H1 (cell line): ENCODE data around the gene FBXO45. TPM values are rescaled to one million over a fixed set of nuclear protein-coding genes. Genes with fewer than 3 reads are reported as not detected.

Source experiments
- CTCF ChIA-PET: fragments of 300-600 bp; sonication (Branson Sonifier 250); formaldehyde crosslinking; loops from one replicate; lab custom pipeline; 2021; ENCODE audit not compliant: partially characterized antibody; lab: Charles Lee
- POLR2A ChIA-PET: fragments of 300-600 bp; sonication (Branson Sonifier 250); formaldehyde crosslinking; loops from one replicate; lab custom pipeline; 2021; ENCODE audit warnings: inconsistent platforms; ENCODE audit not compliant: partially characterized antibody; lab: Charles Lee
- DNase-seq, 2 experiments: peaks; one replicate each; pipeline versions ENCODE4 v3.0.0 to v3.0.0-alpha.2; 2010 to 2022; ENCODE audit warnings: low spot score in 2 of 2, low read depth in 1 of 2, mixed read lengths in 1 of 2
- FAIRE-seq: peaks from 2 replicates; lab custom pipeline; 2011; peaks lifted over from hg19 to GRCh38; lab: Jason Lieb, UNC
- H2AFZ ChIP-seq: 2 replicates; pipeline ENCODE4 v1.8.1; 2012; ENCODE audit warnings: low read length, inconsistent platforms
- H2AK5ac ChIP-seq: 2 replicates; pipeline ENCODE4 v1.6.1; 2013; ENCODE audit warnings: low read depth, low read length
- H2BK120ac ChIP-seq: replicated peaks from 2 replicates; pipeline ENCODE3; 2013; ENCODE audit warnings: low read depth, low read length, inconsistent platforms
- H2BK12ac ChIP-seq: 2 replicates; pipeline ENCODE4 v1.6.1; 2013; ENCODE audit warnings: low read depth, low read length
- H2BK15ac ChIP-seq: 2 replicates; pipeline ENCODE4 v1.6.1; 2013; ENCODE audit warnings: low read length
- H2BK20ac ChIP-seq: 2 replicates; pipeline ENCODE4 v1.6.1; 2013; ENCODE audit warnings: low read length
- H2BK5ac ChIP-seq: 2 replicates; pipeline ENCODE4 v1.6.1; 2013; ENCODE audit warnings: low read depth, low read length
- H3K14ac ChIP-seq: 2 replicates; pipeline ENCODE4 v1.6.1; 2013; ENCODE audit warnings: inconsistent platforms; ENCODE audit not compliant: insufficient read length
- H3K18ac ChIP-seq: 2 replicates; pipeline ENCODE4 v1.6.1; 2013; ENCODE audit warnings: low read length; ENCODE audit errors: extremely low read depth
- H3K23ac ChIP-seq: 2 replicates; pipeline ENCODE4 v1.6.1; 2013; ENCODE audit warnings: inconsistent platforms; ENCODE audit not compliant: insufficient read length
- H3K23me2 ChIP-seq: 2 replicates; pipeline ENCODE4 v1.6.1; 2013; ENCODE audit warnings: low read depth, low read length
- H3K27ac ChIP-seq: 2 replicates; pipeline ENCODE4 v1.6.1; 2011; ENCODE audit warnings: low read depth, low read length, inconsistent platforms
- H3K27me3 ChIP-seq, 4 experiments: replicated peaks in 1 of 4; 1 replicate in 1 of 4; 2 replicates in 3 of 4; pipeline versions ENCODE4 v1.6.1 to v1.8.1; 2011 to 2013; ENCODE audit warnings: low read length in 3 of 4, mild to moderate bottlenecking in 3 of 4, inconsistent platforms in 2 of 4, mixed read lengths in 2 of 4, moderate library complexity in 1 of 4; ENCODE audit not compliant: control insufficient read depth in 3 of 4, insufficient read depth in 3 of 4; ENCODE audit errors: extremely low read depth in 1 of 4
- H3K36me3 ChIP-seq, 4 experiments: 2 replicates each; pipeline versions ENCODE4 v1.6.1 to v1.8.1; 2011 to 2013; ENCODE audit warnings: mild to moderate bottlenecking in 4 of 4, low read length in 3 of 4, moderate library complexity in 2 of 4, control low read depth in 1 of 4, inconsistent platforms in 1 of 4; ENCODE audit not compliant: insufficient read depth in 4 of 4, control insufficient read depth in 2 of 4
- H3K4ac ChIP-seq: replicated peaks from 2 replicates; pipeline ENCODE3; 2013; ENCODE audit warnings: low read length, low read depth, mixed read lengths, inconsistent platforms; ENCODE audit not compliant: insufficient read length
- H3K4me1 ChIP-seq, 4 experiments: replicated peaks in 1 of 4; 1 replicate in 1 of 4; 2 replicates in 3 of 4; pipeline versions ENCODE4 v1.6.1 to v1.8.1; 2011 to 2013; ENCODE audit warnings: low read length in 3 of 4, inconsistent platforms in 2 of 4, mixed read lengths in 1 of 4; ENCODE audit not compliant: insufficient read depth in 4 of 4, control insufficient read depth in 3 of 4
- H3K4me2 ChIP-seq, 2 experiments: 2 replicates each; pipeline versions ENCODE4 v1.6.1 to v1.8.1; 2011 to 2013; ENCODE audit warnings: low read depth in 2 of 2, low read length in 2 of 2, control low read depth in 1 of 2, inconsistent platforms in 1 of 2, mild to moderate bottlenecking in 1 of 2; ENCODE audit not compliant: insufficient read depth in 1 of 2
- H3K4me3 ChIP-seq, 4 experiments: fragments of 200-600, 300-600 bp in 1 of 4; sonication (generic), shearing (Covaris generic), sonication (Bioruptor Twin) in 1 of 4; 2 replicates each; pipeline versions ENCODE4 v1.5.1 to v1.8.1; 2011 to 2016; ENCODE audit warnings: low read length in 4 of 4, low read depth in 3 of 4, control low read depth in 2 of 4, inconsistent platforms in 2 of 4, mild to moderate bottlenecking in 2 of 4, mixed read lengths in 1 of 4, moderate library complexity in 1 of 4; ENCODE audit not compliant: insufficient read depth in 2 of 4; ENCODE audit errors: extremely low read depth in 1 of 4
- H3K56ac ChIP-seq: replicated peaks from 2 replicates; pipeline ENCODE3; 2013; ENCODE audit warnings: low read depth, mild to moderate bottlenecking, mixed read lengths, low read length, inconsistent platforms; ENCODE audit not compliant: insufficient read length
- H3K79me1 ChIP-seq: 2 replicates; pipeline ENCODE4 v1.6.1; 2013; ENCODE audit warnings: low read depth, low read length, control low read depth
- H3K79me2 ChIP-seq, 2 experiments: 2 replicates each; pipeline versions ENCODE4 v1.6.1 to v1.8.1; 2012 to 2013; ENCODE audit warnings: low read length in 2 of 2, mild to moderate bottlenecking in 2 of 2, inconsistent platforms in 1 of 2; ENCODE audit not compliant: insufficient read depth in 2 of 2, control insufficient read depth in 1 of 2
- H3K9ac ChIP-seq, 4 experiments: replicated peaks in 1 of 4; 1 replicate in 1 of 4; 2 replicates in 3 of 4; pipeline versions ENCODE4 v1.6.1 to v1.8.1; 2011 to 2013; ENCODE audit warnings: low read depth in 3 of 4, low read length in 3 of 4, control low read depth in 2 of 4, mild to moderate bottlenecking in 2 of 4, moderate library complexity in 2 of 4, inconsistent platforms in 1 of 4; ENCODE audit errors: extremely low read depth in 1 of 4
- H3K9me3 ChIP-seq, 2 experiments: 2 replicates each; pipeline versions ENCODE4 v1.6.1 to v1.8.1; 2012 to 2013; ENCODE audit warnings: mild to moderate bottlenecking in 2 of 2, moderate library complexity in 2 of 2, control low read depth in 1 of 2, inconsistent platforms in 1 of 2, low read depth in 1 of 2, low read length in 1 of 2, mixed read lengths in 1 of 2; ENCODE audit not compliant: insufficient read depth in 2 of 2
- H4K20me1 ChIP-seq, 2 experiments: replicated peaks in 1 of 2; 2 replicates each; pipeline versions ENCODE3 to v1.8.1; 2011 to 2013; ENCODE audit warnings: inconsistent platforms in 2 of 2, low read length in 2 of 2, mild to moderate bottlenecking in 1 of 2; ENCODE audit not compliant: insufficient read depth in 2 of 2, control insufficient read depth in 1 of 2
- H4K5ac ChIP-seq: 2 replicates; pipeline ENCODE4 v1.6.1; 2013; ENCODE audit warnings: low read length, low read depth, mixed read lengths, inconsistent platforms; ENCODE audit not compliant: insufficient read length
- H4K8ac ChIP-seq: 2 replicates; pipeline ENCODE4 v1.8.0; 2013; ENCODE audit warnings: mild to moderate bottlenecking, moderate library complexity, low read length, inconsistent platforms; ENCODE audit not compliant: insufficient read depth; ENCODE audit errors: extremely low read depth
- H4K91ac ChIP-seq: replicated peaks from 2 replicates; pipeline ENCODE3; 2013; ENCODE audit warnings: low read length, mixed read lengths, inconsistent platforms; ENCODE audit not compliant: insufficient read length
- BRCA1 ChIP-seq: IDR thresholded peaks from 2 replicates; pipeline ENCODE4 v1.6.1; 2012; ENCODE audit warnings: low read depth, low read length, improper control_type of control experiment
- CHD2 ChIP-seq: IDR thresholded peaks from 2 replicates; pipeline ENCODE4 v1.6.1; 2012; ENCODE audit warnings: low read length, improper control_type of control experiment
- JUND ChIP-seq: IDR thresholded peaks from 2 replicates; pipeline ENCODE4 v1.6.1; 2011; ENCODE audit warnings: mild to moderate bottlenecking, improper control_type of control experiment, low read length
- KDM4A ChIP-seq: IDR thresholded peaks from one replicate; pipeline ENCODE4 v1.7.1; 2012; ENCODE audit warnings: low read depth, mild to moderate bottlenecking, moderate library complexity, low read length, inconsistent platforms; ENCODE audit not compliant: severe bottlenecking
- NRF1 ChIP-seq: IDR thresholded peaks from 2 replicates; pipeline ENCODE4 v1.6.1; 2011; ENCODE audit warnings: mild to moderate bottlenecking, low read depth, low read length, improper control_type of control experiment
- RAD21 ChIP-seq, 2 experiments: IDR thresholded peaks in 1 of 2; conservative IDR thresholded peaks in 1 of 2; 2 replicates each; pipeline ENCODE4 v1.6.1; 2011; ENCODE audit warnings: low read depth in 2 of 2, low read length in 2 of 2, improper control_type of control experiment in 1 of 2, inconsistent platforms in 1 of 2, mild to moderate bottlenecking in 1 of 2, moderate library complexity in 1 of 2
- SAP30 ChIP-seq: fragments of 300-600 bp; sonication (generic); IDR thresholded peaks from 2 replicates; pipeline ENCODE4 v1.7.1; 2012; ENCODE audit warnings: low read length, moderate library complexity, mild to moderate bottlenecking, inconsistent platforms; ENCODE audit not compliant: insufficient read depth, insufficient replicate concordance
- SP4 ChIP-seq: IDR thresholded peaks from 2 replicates; pipeline ENCODE4 v1.6.1; 2012; ENCODE audit warnings: low read length, inconsistent platforms
- SUZ12 ChIP-seq: fragments of 200-600 bp; sonication (generic); IDR thresholded peaks from 2 replicates; pipeline ENCODE4 v1.6.1; 2012; ENCODE audit warnings: mild to moderate bottlenecking, inconsistent platforms, low read length, moderate library complexity, mixed read lengths
- TAF1 ChIP-seq: IDR thresholded peaks from 2 replicates; pipeline ENCODE4 v1.6.1; 2011; ENCODE audit warnings: mild to moderate bottlenecking, low read depth, low read length
- TAF7 ChIP-seq: optimal IDR thresholded peaks from 2 replicates; pipeline ENCODE3; 2011; ENCODE audit warnings: low read depth, mild to moderate bottlenecking, inconsistent platforms, low read length, moderate library complexity, borderline replicate concordance
- USF2 ChIP-seq: IDR thresholded peaks from 2 replicates; pipeline ENCODE4 v1.6.1; 2011; ENCODE audit warnings: low read length, improper control_type of control experiment
- whole genome bisulfite sequencing, 2 experiments: shearing (Covaris generic) in 1 of 2; methylation state at CpG; one replicate each; pipeline versions ENCODE4 v1.1.6 to v1.1.7; 2013 to 2015; ENCODE audit warnings: low lambda C conversion rate in 2 of 2, mixed read lengths in 2 of 2, inconsistent platforms in 1 of 2, low coverage in 1 of 2, missing lambda C conversion rate in 1 of 2; ENCODE audit not compliant: insufficient replicate concordance in 2 of 2, insufficient coverage in 1 of 2, insufficient read length in 1 of 2; ENCODE audit errors: extremely low coverage in 1 of 2, missing lambda C conversion rate in 1 of 2; 5-methylcytosine and 5-hydroxymethylcytosine counted together
- polyA plus RNA-seq, 7 experiments: library from polyadenylated mRNA; depleted of rRNA in 3 of 7; stranded (reverse) in 5 of 7; unstranded in 2 of 7; fragments of >200 nt in 5 of 7; fragments of 200-250 nt in 2 of 7; gene quantifications; 1 replicate in 5 of 7; 2 replicates in 1 of 7; 4 replicates in 1 of 7; pipeline versions ENCODE4 v1.2.1 to v1.2.3, GENCODE V29; 2011 to 2013; ENCODE audit warnings: missing spikeins in 2 of 7, mixed read lengths in 2 of 7
- total RNA-seq: library from RNA; stranded (reverse); fragmentation: NEBNext Ultra II Directional; extraction: Animal tissue kit (Norgen Biotek cat#: 25700); gene quantifications from 2 replicates; pipeline ENCODE4 v1.2.1, GENCODE V29; 2021

Gene FBXO45
- total and polyA plus RNA-seq, 2 of the 8 experiments (the other 6 are each of a cell fraction or from before 2014, with no cell fraction given): 5.2 to 19.4 TPM

DNA sequence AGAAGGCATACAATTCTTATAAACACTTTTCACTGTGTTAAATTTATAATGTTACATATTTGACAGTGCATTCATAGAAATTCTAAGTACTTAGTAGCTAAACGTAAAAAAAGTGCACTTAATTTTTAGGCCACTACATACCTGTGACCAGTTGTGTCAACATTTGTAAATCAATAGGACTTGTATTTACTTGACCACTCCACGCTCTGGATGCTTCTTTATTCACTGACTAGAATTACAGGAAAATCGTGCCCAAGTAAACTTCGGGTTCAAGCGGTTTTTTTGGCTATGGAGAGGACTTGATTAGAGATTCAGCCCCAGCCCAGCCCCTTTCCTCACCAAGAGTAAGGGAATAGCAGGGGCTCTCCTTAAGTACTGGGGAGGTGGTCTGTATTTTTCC is 21.9 kb upstream of the FBXO45 start:
- FAIRE-seq: no peak
- no peak for TF ChIP-seq BRCA1
- no peak for TF ChIP-seq KDM4A
- TF ChIP-seq SAP30: no peak
- TF ChIP-seq RAD21 (IDR thresholded peaks at IDR 0.05 in 1 of 2, conservative IDR thresholded peaks at IDR 0.05 in 1 of 2; ENCODE audit: low read depth in 2 of 2, low read length in 2 of 2): no peak
- TF ChIP-seq TAF1: no peak
- no peak for TF ChIP-seq CHD2
- no peak for TF ChIP-seq NRF1
- TF ChIP-seq SUZ12: no peak
- TF ChIP-seq SP4: no peak
- no peak for TF ChIP-seq TAF7
- no peak for TF ChIP-seq JUND
- no peak for TF ChIP-seq USF2

More for the DNA sequence above, 21.9 kb upstream of the FBXO45 start:
- Histone ChIP-seq H2BK12ac (no peak overlapping the region), H3K23ac (no peak overlapping the region), H4K8ac (no peak overlapping the region), H3K14ac (no peak overlapping the region), H2BK120ac (no peak overlapping the region), H4K91ac (no peak overlapping the region), H3K23me2 (no peaks in the 10 kb centered on the region), H4K20me1 (no peaks in the 10 kb centered on the region), H3K4me1 (no peaks in the 10 kb centered on the region), H3K4me2 (no peak overlapping the region), H3K9ac (no peak overlapping the region), H3K4ac (no peak overlapping the region), H3K18ac (no peak overlapping the region), H2AFZ (no peak overlapping the region), H4K5ac (no peak overlapping the region), H3K79me1 (no peaks in the 10 kb centered on the region), H3K4me3 (no peak overlapping the region), H2AK5ac (no peak overlapping the region), H3K27me3 (peaks cover 0 to 2% (median 0%) of the 10 kb centered on the region in 4 experiments; a peak in 1 of 7 replicates), H3K79me2 (no peaks in the 10 kb centered on the region), H2BK15ac (no peak overlapping the region), H3K9me3 (peaks cover 11 to 12% of the 10 kb centered on the region in 2 experiments), H3K56ac (no peak overlapping the region), H3K27ac (no peak overlapping the region), H2BK20ac (no peak overlapping the region), H3K36me3 (no peaks in the 10 kb centered on the region), H2BK5ac (no peak overlapping the region)
- POLR2A ChIA-PET: interaction anchor here (1.0 kb wide), 1 partner anchor 13 kb away, joined by 3 read pairs; no protein-coding TSS in a partner anchor
- DNase-seq: no peak
- CTCF ChIA-PET: interaction anchor here (1.0 to 2.4 kb wide), 5 partner anchors 8 to 25 kb away, joined by 3 to 7 read pairs (median 5); no protein-coding TSS in a partner anchor
- 85% methylated on average over 5 of the region's 5 CpGs; no CpG with 5 or more reads in 1 of the 2 experiments for WGBS, 2 experiments
